Measurements from ENCODE around the gene CREBZF. TPM values are rescaled to one million over a fixed set of nuclear protein-coding genes. Genes with fewer than 3 reads are reported as not detected.

The CREBZF gene
- total RNA-seq, 2 experiments from 2014 or later = 82.1 to 120 TPM

- no peak overlapping the region for H2AFZ ChIP-seq (ENCODE audit: low read length)
- intact Hi-C loops (cut with micrococcal nuclease; ENCODE audit: unreplicated experiment) = no loop called here
- no peaks in the 10 kb centered on the region; the same call in 1 of the 2 replicates for H3K9me3 ChIP-seq (ENCODE audit: low read length)
- ChIA-PET CTCF (ENCODE audit: unreplicated experiment) (no interaction called here), POLR2A (no interaction called here)
- no peaks in the 10 kb centered on the region for H3K9me2 ChIP-seq (ENCODE audit: insufficient read depth, low read length)
- no peak overlapping the region for H3K4me2 ChIP-seq (ENCODE audit: low read length)
- peaks cover 17% of the 10 kb centered on the region for H3K4me1 ChIP-seq (ENCODE audit: insufficient read depth, low read length, poor library complexity, severe bottlenecking)
- TF ChIP-seq EZH2phosphoT487 (IDR thresholded peaks at IDR 0.05; ENCODE audit: borderline replicate concordance, low read depth, low read length) = no peak
- TF ChIP-seq, protein P1, sequence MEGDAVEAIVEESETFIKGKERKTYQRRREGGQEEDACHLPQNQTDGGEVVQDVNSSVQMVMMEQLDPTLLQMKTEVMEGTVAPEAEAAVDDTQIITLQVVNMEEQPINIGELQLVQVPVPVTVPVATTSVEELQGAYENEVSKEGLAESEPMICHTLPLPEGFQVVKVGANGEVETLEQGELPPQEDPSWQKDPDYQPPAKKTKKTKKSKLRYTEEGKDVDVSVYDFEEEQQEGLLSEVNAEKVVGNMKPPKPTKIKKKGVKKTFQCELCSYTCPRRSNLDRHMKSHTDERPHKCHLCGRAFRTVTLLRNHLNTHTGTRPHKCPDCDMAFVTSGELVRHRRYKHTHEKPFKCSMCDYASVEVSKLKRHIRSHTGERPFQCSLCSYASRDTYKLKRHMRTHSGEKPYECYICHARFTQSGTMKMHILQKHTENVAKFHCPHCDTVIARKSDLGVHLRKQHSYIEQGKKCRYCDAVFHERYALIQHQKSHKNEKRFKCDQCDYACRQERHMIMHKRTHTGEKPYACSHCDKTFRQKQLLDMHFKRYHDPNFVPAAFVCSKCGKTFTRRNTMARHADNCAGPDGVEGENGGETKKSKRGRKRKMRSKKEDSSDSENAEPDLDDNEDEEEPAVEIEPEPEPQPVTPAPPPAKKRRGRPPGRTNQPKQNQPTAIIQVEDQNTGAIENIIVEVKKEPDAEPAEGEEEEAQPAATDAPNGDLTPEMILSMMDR (conservative IDR thresholded peaks at IDR 0.05; ENCODE audit: low read length) = no peak
- H4K20me1 ChIP-seq (ENCODE audit: insufficient read depth, low read length) = no peaks in the 10 kb centered on the region
- H3K4me3 ChIP-seq (ENCODE audit: low read depth, low read length, poor library complexity, severe bottlenecking) = no peak overlapping the region
- H3K36me3 ChIP-seq (ENCODE audit: insufficient read depth, low read length) = peaks cover 18% of the 10 kb centered on the region
- no peak for DNase-seq (ENCODE audit: low spot score)
- H3K27ac ChIP-seq (ENCODE audit: low read depth, low read length, poor library complexity, severe bottlenecking) = no peak overlapping the region
- no TSS peak for BruUV-seq (replicated peaks)
- peaks cover 10% of the 10 kb centered on the region; the same call in 1 of the 2 replicates for H3K79me2 ChIP-seq (ENCODE audit: insufficient read depth, low read depth, low read length)
These were observed 21.7 kb downstream of the CREBZF start for GRCh38 chr11:85643191-85643614.

DNA sequence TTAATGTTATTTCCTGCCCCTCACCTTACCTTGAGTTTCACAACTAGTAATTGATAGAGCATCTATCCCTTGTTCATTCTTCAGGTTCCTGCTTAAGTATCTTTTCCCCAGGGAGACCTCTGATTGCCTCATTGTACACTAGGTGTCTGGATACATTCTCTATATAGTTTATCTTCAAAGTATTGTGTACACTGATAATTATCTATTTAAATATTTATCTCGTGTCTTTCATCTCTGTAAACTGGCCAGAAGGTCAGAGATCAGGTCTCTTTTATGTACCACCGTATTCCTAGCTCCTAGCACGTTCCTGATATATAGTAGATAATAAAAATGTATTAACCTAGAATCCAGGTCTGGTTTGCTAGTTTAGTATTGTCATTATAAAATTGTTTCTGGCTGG, 30.2 kb downstream of the CREBZF start:
- Histone ChIP-seq H2AFZ (ENCODE audit: low read length) (no peak overlapping the region), H3K9me3 (ENCODE audit: low read length) (no peaks in the 10 kb centered on the region), H3K4me3 (ENCODE audit: low read depth, low read length, poor library complexity, severe bottlenecking) (no peak overlapping the region), H3K4me2 (ENCODE audit: low read length) (no peak overlapping the region), H3K27ac (ENCODE audit: low read depth, low read length, poor library complexity, severe bottlenecking) (no peak overlapping the region), H3K36me3 (ENCODE audit: insufficient read depth, low read length) (peaks cover 90% of the 10 kb centered on the region), H3K4me1 (ENCODE audit: insufficient read depth, low read length, poor library complexity, severe bottlenecking) (peaks cover 8% of the 10 kb centered on the region), H3K9me2 (ENCODE audit: insufficient read depth, low read length) (no peaks in the 10 kb centered on the region), H3K79me2 (ENCODE audit: insufficient read depth, low read depth, low read length) (peaks cover 41% of the 10 kb centered on the region), H4K20me1 (ENCODE audit: insufficient read depth, low read length) (no peaks in the 10 kb centered on the region)
- intact Hi-C loops (cut with micrococcal nuclease; ENCODE audit: unreplicated experiment) = no loop called here
- no peak for DNase-seq (ENCODE audit: low spot score)
- ChIA-PET CTCF (ENCODE audit: unreplicated experiment) (no interaction called here), POLR2A (interaction anchor here (0.6 to 6.0 kb wide), 2 partner anchors 12 to 880 kb away, joined by 4 to 54 read pairs; partner anchors contain the start of gene TMEM126A)
- TF ChIP-seq, protein P1 (conservative IDR thresholded peaks at IDR 0.05; ENCODE audit: low read length) = no peak
- TF ChIP-seq EZH2phosphoT487 (IDR thresholded peaks at IDR 0.05; ENCODE audit: borderline replicate concordance, low read depth, low read length) = no peak
- no TSS peak for BruUV-seq (replicated peaks)

GRCh38 chr11:85628771-85629341, 36.1 kb downstream of the CREBZF start:
- H4K20me1 ChIP-seq (ENCODE audit: insufficient read depth, low read length) = no peaks in the 10 kb centered on the region
- BruUV-seq (replicated peaks) = TSS peak; percentile 74
- CTCF ChIA-PET (ENCODE audit: unreplicated experiment) = interaction anchor here (1.9 to 2.2 kb wide), 2 partner anchors 8 to 19 kb away, joined by 5 read pairs; partner anchors contain the start of gene TMEM126A

More at GRCh38 chr11:85628771-85629341, 36.1 kb downstream of the CREBZF start:
- no peaks in the 10 kb centered on the region for H3K9me3 ChIP-seq (ENCODE audit: low read length)
- peaks cover 35% of the 10 kb centered on the region for H3K4me1 ChIP-seq (ENCODE audit: insufficient read depth, low read length, poor library complexity, severe bottlenecking)
- peak overlapping the region; percentile 96 for H3K4me3 ChIP-seq (ENCODE audit: low read depth, low read length, poor library complexity, severe bottlenecking)
- H3K9me2 ChIP-seq (ENCODE audit: insufficient read depth, low read length) = no peaks in the 10 kb centered on the region
- intact Hi-C loops (cut with micrococcal nuclease; ENCODE audit: unreplicated experiment) = loop anchor here (1.0 to 10.0 kb wide), 3 partner anchors 36 to 616 kb away; partner anchors contain the start of genes CREBZF and PICALM
- no peak for TF ChIP-seq EZH2phosphoT487 (IDR thresholded peaks at IDR 0.05; ENCODE audit: borderline replicate concordance, low read depth, low read length)
- TF ChIP-seq, protein P1 (conservative IDR thresholded peaks at IDR 0.05; ENCODE audit: low read length) = no peak
- peak overlapping the region; percentile 40 for H3K27ac ChIP-seq (ENCODE audit: low read depth, low read length, poor library complexity, severe bottlenecking)
- H3K36me3 ChIP-seq (ENCODE audit: insufficient read depth, low read length) = peaks cover 32% of the 10 kb centered on the region
- no peak for DNase-seq (ENCODE audit: low spot score)
- peaks cover 46% of the 10 kb centered on the region for H3K79me2 ChIP-seq (ENCODE audit: insufficient read depth, low read depth, low read length)
- H2AFZ ChIP-seq (ENCODE audit: low read length) = peak overlapping the region; percentile 92; the same call in 1 of the 2 replicates
- POLR2A ChIA-PET = interaction anchor here (0.8 to 4.2 kb wide), 8 partner anchors 13 to 83 kb away, joined by 3 to 41 read pairs (median 4); partner anchors contain the start of gene TMEM126A
- peak overlapping the region; percentile 79 for H3K4me2 ChIP-seq (ENCODE audit: low read length)
